GM12801 (cell line): ENCODE measurements around the gene POU1F1.

Source experiments
- TF ChIP-seq, protein P1 (sequence below): IDR thresholded peaks from one replicate; pipeline ENCODE4 v1.5.1; 2011; ENCODE audit warnings: control low read depth; ENCODE audit not compliant: insufficient read length; ENCODE audit errors: extremely low read depth

The POU1F1 gene

DNA sequence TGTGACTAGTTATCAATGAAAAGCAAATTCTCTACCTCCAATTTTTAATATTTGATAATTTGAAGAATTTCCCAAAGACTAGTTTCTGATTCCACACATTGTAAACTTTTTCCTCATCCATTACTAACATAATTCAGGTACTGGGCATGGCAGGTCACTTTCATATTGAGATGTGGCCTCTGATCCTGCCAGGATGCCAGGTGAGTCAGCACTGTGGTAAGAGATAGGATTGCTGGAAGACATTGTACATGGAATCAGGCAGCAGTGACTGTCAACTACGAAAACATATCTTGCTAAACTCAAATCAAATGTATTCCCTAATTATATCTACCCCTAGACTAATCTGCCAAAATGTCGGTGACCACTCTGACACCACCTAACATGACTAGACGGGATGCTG, 33.2 kb upstream of the POU1F1 start:
- TF ChIP-seq, protein P1, sequence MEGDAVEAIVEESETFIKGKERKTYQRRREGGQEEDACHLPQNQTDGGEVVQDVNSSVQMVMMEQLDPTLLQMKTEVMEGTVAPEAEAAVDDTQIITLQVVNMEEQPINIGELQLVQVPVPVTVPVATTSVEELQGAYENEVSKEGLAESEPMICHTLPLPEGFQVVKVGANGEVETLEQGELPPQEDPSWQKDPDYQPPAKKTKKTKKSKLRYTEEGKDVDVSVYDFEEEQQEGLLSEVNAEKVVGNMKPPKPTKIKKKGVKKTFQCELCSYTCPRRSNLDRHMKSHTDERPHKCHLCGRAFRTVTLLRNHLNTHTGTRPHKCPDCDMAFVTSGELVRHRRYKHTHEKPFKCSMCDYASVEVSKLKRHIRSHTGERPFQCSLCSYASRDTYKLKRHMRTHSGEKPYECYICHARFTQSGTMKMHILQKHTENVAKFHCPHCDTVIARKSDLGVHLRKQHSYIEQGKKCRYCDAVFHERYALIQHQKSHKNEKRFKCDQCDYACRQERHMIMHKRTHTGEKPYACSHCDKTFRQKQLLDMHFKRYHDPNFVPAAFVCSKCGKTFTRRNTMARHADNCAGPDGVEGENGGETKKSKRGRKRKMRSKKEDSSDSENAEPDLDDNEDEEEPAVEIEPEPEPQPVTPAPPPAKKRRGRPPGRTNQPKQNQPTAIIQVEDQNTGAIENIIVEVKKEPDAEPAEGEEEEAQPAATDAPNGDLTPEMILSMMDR, result no peak

DNA sequence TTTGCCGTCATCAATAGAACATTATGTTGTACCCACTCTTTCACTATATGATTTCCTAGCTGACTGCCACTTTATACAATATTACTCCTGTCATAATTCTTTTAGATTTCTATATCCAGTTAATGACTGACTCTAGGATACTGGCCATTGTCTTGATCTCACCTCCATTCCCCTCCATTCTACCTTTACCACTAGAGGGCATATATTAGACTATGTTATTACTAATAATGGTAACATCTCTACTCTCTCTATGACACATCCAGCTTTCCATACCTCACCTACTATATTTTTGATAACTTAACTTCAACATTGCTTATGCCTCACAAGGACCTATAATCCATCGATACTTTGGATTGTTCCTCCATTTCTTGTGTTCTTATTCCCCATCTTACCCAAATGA, 31.4 kb upstream of the POU1F1 start:
- TF ChIP-seq, protein P1, result no peak

DNA sequence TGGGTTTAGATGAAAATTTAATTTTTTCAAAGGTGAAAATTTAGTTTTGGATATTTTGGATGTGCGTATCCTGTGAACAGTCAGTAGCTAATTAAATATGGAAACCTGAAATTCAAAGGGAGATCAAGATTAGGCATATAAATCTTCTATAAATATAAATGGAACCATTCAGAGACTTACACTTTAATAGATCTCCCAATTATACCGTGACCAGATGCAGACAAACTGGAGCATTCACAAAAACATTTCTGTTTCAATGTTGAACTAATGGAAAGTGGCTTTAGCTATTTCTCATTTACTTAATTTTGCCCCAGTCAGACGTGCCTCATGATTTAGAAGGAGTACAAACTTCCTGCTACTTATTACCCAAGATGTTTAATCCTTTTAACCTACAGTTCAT, 29.1 kb upstream of the POU1F1 start:
- TF ChIP-seq, protein P1, result no peak

DNA sequence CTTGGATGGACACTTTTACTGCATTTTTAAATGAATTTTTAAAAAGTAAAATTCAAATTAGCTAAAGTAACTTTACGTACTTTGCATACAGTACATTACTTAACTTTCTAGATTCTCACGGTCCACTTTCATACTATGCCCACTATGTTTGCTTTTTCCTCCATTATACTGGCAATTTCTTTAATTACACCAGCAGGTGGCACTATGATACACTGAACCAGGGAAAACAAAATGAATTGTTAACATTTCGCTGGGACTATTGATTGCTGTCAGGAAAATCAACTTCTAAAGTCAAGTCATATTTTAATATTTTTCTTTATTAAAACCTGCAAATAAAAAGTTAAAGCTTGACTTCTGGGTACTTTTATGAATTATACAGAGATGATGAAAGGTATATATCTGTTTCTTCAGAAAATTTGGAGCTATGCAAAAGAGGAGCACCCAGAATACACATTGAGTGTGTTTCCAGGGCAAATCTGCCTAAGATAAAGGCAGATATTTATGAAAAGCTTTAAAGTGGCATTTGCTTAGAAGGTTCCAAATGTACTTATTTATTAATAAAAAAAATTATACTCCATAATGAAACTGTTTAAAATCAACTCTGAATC, 21.8 kb upstream of the POU1F1 start:
- TF ChIP-seq, protein P1, result no peak

DNA sequence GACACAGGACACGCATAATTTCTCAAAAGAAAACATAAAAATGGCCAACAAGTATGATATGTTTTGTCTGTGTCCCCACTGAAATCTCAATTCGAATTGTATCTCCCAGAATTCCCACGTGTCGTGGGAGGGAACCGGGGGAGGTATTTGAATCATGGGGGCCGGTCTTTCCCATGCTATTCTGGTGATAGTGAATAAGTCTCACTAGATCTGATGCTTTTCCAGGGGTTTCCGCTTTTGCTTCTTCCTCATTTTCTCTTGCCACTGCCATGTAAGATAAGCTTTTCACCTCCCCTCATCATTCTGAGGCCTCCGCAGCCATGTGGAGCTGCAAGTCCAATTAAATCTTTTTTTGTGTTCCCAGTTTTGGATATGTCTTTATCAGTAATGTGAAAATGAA, 12.1 kb upstream of the POU1F1 start:
- TF ChIP-seq, protein P1, result no peak

DNA sequence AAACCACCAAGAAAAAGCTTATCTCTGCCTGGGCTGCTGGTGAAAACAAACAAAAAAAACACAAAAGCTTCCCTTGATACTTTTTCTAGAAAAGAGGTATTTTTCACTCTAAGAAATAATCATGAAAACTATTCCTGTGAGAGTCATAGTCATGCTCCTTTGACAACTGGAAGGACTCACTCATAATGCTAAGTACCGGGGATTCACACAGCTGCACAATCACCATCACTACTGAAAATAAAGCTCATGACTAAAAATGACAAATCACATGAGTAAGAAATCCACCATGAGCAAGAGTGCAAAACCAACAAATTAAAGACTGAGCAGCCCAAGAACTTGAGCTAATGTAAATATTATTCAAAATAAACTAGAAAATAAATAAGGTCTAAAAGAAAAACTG, 10.6 kb upstream of the POU1F1 start:
- TF ChIP-seq, protein P1, result no peak

DNA sequence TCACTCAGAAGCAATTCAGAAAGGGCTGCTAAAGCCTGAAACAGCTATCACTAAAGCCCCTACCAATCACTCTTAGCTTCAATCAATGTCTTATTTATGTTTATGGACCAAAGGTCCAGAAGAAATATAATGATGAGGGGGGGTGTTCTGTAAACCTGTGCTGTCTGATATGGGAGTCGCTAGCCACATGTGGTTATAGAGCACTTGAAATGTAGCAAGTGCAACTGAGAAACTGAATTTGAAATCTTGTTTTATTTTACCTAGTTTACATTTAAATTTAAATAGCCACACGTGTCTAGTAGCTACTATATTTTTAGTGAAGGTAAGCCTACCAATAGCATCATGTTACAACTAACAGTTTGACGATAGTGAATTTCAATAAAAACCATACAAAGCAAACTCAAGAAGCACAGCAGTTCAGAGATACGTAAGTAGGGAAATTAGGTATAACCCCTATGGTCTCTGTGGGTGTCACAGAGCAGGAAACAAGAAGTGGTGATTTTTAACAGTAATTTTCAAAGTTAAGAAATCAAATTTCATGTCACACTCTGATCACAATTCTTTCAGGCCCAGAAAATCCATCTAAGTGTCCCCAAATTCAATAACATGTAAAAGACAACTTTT, 3.6 kb downstream of the POU1F1 start:
- TF ChIP-seq, protein P1, result no peak
